Pancreas (tissue), 10 donors: ENCODE measurements around the gene TLR8. TPM values are rescaled to one million over a fixed set of nuclear protein-coding genes. Genes with fewer than 3 reads are reported as not detected.

Source experiments
- ATAC-seq, 4 donors: fragments of 200-7000 bp; cut with Tn5 transposase; one replicate each; pipeline versions ENCODE4 v1.8.0 to v1.9.1; 2020; ENCODE audit warnings: mild to moderate bottlenecking in 4 of 4, moderate library complexity in 4 of 4
- DNase-seq, 6 donors: peaks; one replicate each; pipeline ENCODE4 v3.0.0-alpha.2; 2020
- FAIRE-seq: peaks from 2 replicates; lab custom pipeline; 2012; peaks lifted over from hg19 to GRCh38; lab: Jason Lieb, UNC
- H3K27ac ChIP-seq, 4 donors: fragments of 200-600 bp; sonication (generic); 1 replicate in 3 of 4; 2 replicates in 1 of 4; pipeline versions ENCODE4 v1.5.0 to v1.8.0; 2020
- H3K27me3 ChIP-seq, 4 donors: fragments of 200-600 bp; one replicate each; pipeline ENCODE4 v1.8.0; 2021
- H3K36me3 ChIP-seq, 3 donors: fragments of 200-600 bp; sonication (generic) in 1 of 3; one replicate each; pipeline versions ENCODE4 v1.5.0 to v1.8.0; 2020 to 2021
- H3K4me1 ChIP-seq, 3 donors: fragments of 200-600 bp; one replicate each; pipeline ENCODE4 v1.8.0; 2021
- H3K4me3 ChIP-seq, 4 donors: fragments of 200-600 bp; sonication (generic) in 2 of 4; one replicate each; pipeline versions ENCODE4 v1.5.0 to v1.8.0; 2020 to 2021
- H3K9me3 ChIP-seq, 4 donors: fragments of 200-600 bp; one replicate each; pipeline ENCODE4 v1.8.0; 2021
- CTCF ChIP-seq, 4 donors: fragments of 200-600 bp; sonication (generic) in 3 of 4; IDR thresholded peaks; one replicate each; pipeline versions ENCODE4 v1.5.0 to v1.8.0; 2021; ENCODE audit warnings: antibody characterized with exemption in 4 of 4
- WGBS, 2 donors: extraction: QIAGEN DNeasy Blood & Tissue Kit; methylation state at CpG; one replicate each; pipeline ENCODE4 v1.1.7; 2013; 5-methylcytosine and 5-hydroxymethylcytosine counted together
- intact Hi-C, 3 donors: fragments of 100-400 bp; cut with DNase I; formaldehyde crosslinking; loops; one replicate each; pipeline versions ENCODE4 v1.11.1 to v1.14.2; 2022
- polyA plus RNA-seq, 2 donors: library from polyadenylated mRNA; stranded (reverse); fragments of 200-250 nt; gene quantifications; one replicate each; pipeline ENCODE4 v1.2.3, GENCODE V29; 2013
- total RNA-seq, 6 donors: library from RNA; stranded (reverse); fragmentation: NEBNext Ultra II Directional in 4 of 6; extraction: Animal tissue kit (Norgen Biotek cat#: 25700) in 4 of 6; gene quantifications; one replicate each; pipeline versions ENCODE4 v1.2.1 to v1.2.4, GENCODE V29; 2021 to 2023
- donor health status: healthy with polysubstance abuse.
- donor health status: DM: no; HTN: no; CAD: no; lungs with moderate emphysema.
- donor health status: DM: no; HTN: no; CAD: no.
- donor health status: control.
- donor health status: control.
- donor health status: Bipolar disorder and iron deficiency.
- donor health status: DM: yes; HTN: yes; CAD: no.
- donor health status: DM: no; HTN: no; CAD: no.
- donor health status: DM: no; HTN: no; CAD: no.
- donor health status: DM: yes; HTN: yes; CAD: no.

The TLR8 gene
- total and polyA plus RNA-seq, 8 donors: 0.04 to 2.0 (median 0.07) TPM

GRCh38 chrX:12901486-12901885 is 4.9 kb upstream of the TLR8 start:
- H3K4me1 ChIP-seq: no peaks in the 10 kb centered on the region
- H3K36me3 ChIP-seq: no peaks in the 10 kb centered on the region
- H3K27me3 ChIP-seq: peaks cover 0 to 9% (median 0%) of the 10 kb centered on the region in 4 donors
- intact Hi-C loops: no loop called here
- no peaks in the 10 kb centered on the region for H3K9me3 ChIP-seq
- FAIRE-seq (peak; percentile 75), DNase-seq (peak; percentile 37 to 85 (median 71)), ATAC-seq (peak; percentile 68 to 90 (median 84))
- H3K27ac ChIP-seq: no peak overlapping the region
- TF ChIP-seq CTCF (IDR thresholded peaks at IDR 0.05): peak; percentile 33 to 74 (median 59)
- WGBS, 2 donors: 4 to 12% methylated on average over 10 of the region's 10 CpGs
- no peak overlapping the region for H3K4me3 ChIP-seq

GRCh38 chrX:12903646-12904045 is 2.8 kb upstream of the TLR8 start:
- DNase-seq (no peak), FAIRE-seq (no peak), ATAC-seq (peak in 2 of 4 donors; percentile 9 to 38)
- TF ChIP-seq CTCF (IDR thresholded peaks at IDR 0.05): no peak
- Histone ChIP-seq H3K36me3 (no peaks in the 10 kb centered on the region), H3K9me3 (no peaks in the 10 kb centered on the region), H3K4me1 (no peaks in the 10 kb centered on the region), H3K27ac (no peak overlapping the region), H3K27me3 (peaks cover 0 to 5% (median 0%) of the 10 kb centered on the region in 4 donors), H3K4me3 (no peak overlapping the region)
- 48 to 63% methylated on average over 8 of the region's 8 CpGs for WGBS, 2 donors
- intact Hi-C loops: no loop called here

GRCh38 chrX:12910423-12911121 is 4.2 kb downstream of the TLR8 start:
- no peak for FAIRE-seq
- DNase-seq: no peak
- no peaks in the 10 kb centered on the region for H3K36me3 ChIP-seq
- H3K27ac ChIP-seq: no peak overlapping the region
- H3K27me3 ChIP-seq: no peaks in the 10 kb centered on the region
- no peaks in the 10 kb centered on the region for H3K4me1 ChIP-seq
- intact Hi-C loops: no loop called here
- no peaks in the 10 kb centered on the region for H3K9me3 ChIP-seq
- TF ChIP-seq CTCF (IDR thresholded peaks at IDR 0.05): no peak
- H3K4me3 ChIP-seq: no peak overlapping the region
- no peak for ATAC-seq
- 41 to 50% methylated on average over 10 of the region's 10 CpGs for WGBS, 2 donors

GRCh38 chrX:12911122-12911470 is 4.7 kb downstream of the TLR8 start:
- FAIRE-seq (no peak), DNase-seq (no peak), ATAC-seq (no peak)
- H3K4me1 ChIP-seq: no peaks in the 10 kb centered on the region
- no peak overlapping the region for H3K27ac ChIP-seq
- TF ChIP-seq CTCF (IDR thresholded peaks at IDR 0.05): no peak
- intact Hi-C loops: no loop called here
- 64 to 70% methylated on average over 2 of the region's 2 CpGs for WGBS, 2 donors
- H3K36me3 ChIP-seq: no peaks in the 10 kb centered on the region
- H3K27me3 ChIP-seq: no peaks in the 10 kb centered on the region
- no peak overlapping the region for H3K4me3 ChIP-seq
- H3K9me3 ChIP-seq: no peaks in the 10 kb centered on the region

GRCh38 chrX:12912791-12913482 is 6.5 kb downstream of the TLR8 start:
- H3K4me3 ChIP-seq: no peak overlapping the region
- no peak overlapping the region for H3K27ac ChIP-seq
- no peak for TF ChIP-seq CTCF (IDR thresholded peaks at IDR 0.05)
- DNase-seq (no peak), FAIRE-seq (no peak), ATAC-seq (no peak)
- no peaks in the 10 kb centered on the region for H3K4me1 ChIP-seq
- H3K36me3 ChIP-seq: no peaks in the 10 kb centered on the region
- no peaks in the 10 kb centered on the region for H3K27me3 ChIP-seq
- H3K9me3 ChIP-seq: no peaks in the 10 kb centered on the region
- intact Hi-C loops: no loop called here
- WGBS, 2 donors: 70 to 75% methylated on average over 5 of the region's 5 CpGs
